NOMO-1 treated with DMSO at 0.1 percent for 48 hours (cell line): ENCODE data around the gene UBE3A.

Experiments used
- DNase-seq: peaks from one replicate; lab custom pipeline; 2025; ENCODE audit not compliant: unreplicated experiment; lab: John Stamatoyannopoulos, UW

The UBE3A gene

DNA sequence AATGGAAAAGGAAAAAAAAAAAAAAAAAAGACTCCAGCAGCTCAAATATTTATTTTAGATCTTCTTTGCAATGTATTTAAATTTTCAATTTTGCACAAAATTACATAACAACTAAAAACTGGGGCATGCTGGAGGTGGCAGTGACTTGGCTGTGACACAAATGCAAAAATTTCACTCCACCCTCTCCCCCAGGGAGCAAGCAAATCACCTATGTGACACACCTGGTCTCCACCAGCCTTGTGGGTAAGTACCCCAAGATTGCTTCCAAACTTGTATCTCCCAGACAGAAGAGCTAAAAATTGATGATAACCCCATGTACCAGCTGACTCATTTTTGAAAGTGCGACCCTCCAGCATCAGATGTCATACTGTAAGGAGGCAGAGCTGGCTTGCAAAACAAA, 32.0 kb downstream of the UBE3A start:
- no peak for DNase-seq

DNA sequence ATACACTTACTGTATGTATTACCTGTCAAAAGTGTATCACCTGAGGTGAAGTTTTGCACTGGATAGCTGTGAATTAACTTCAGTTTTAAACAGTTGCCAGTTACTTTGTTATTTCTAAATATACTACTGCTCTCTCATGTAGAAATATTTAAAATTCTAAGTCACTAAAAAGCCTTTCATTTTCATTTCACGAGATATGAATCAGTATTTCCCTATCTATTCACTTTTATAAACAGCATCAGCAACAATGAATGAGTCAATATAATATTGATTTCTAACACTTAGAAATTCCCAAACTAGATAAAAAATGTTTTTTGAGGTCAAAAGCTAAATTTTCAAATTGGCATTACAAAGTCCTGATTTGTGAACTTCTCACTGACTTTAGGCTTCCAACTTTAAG, 32.6 kb downstream of the UBE3A start:
- DNase-seq: no peak

DNA sequence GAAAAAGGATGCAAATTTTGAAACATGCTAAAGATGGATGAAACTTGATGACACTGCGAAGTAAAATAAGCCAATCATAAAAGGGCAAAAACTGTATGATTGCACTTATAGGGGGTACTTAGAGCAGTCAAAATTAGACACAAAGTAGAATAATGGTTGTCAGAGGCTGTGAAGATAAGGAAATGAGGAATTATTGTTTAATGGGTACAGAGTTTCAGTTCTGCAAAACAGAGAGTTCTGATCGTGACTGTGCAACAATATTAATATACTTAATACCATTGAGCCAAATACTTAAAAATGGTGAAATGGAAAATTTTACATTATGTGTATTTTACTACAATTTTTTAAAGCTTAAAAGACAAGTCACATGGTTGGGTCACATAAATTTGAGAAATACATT, 35.1 kb downstream of the UBE3A start:
- peak; percentile 79 for DNase-seq

DNA sequence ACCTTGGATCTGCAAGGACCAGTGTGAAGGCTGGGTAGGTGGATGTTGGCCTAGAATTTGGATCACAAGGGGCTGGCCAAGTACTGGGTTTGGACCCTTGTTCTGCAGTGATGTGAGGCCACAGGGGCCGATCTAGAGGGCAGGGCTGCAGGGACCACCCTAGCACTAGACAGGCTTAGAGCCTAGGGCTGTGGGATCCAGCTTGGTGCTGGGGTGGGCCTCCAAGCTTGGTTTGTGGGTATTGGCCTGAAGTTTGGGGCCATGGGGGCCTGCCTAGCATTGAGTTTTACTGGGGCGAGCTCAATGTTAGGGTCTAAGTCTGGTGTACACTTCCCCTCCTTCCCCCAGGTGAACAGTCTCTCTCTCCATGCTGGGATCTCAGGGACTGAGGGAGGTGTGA, 36.5 kb downstream of the UBE3A start:
- no peak for DNase-seq

DNA sequence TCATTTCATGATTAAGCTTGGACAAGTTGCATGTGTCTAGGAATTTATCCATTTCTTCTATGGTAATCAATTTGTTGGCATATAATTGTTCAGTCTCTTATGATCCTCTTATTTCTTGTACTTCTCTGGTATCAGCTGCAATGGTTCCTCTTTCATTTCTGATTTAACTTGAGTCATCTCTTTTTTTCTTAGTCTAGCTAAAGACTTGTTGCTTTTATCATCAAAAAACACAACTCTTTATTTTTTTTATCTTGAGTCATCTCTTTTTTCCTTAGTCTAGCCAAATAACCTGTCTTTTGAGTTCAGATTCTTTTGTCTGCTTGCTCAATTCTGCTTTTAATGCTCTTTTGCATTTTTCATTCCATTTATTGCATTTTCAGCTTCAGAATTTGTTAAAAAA, 37.3 kb downstream of the UBE3A start:
- peak; percentile 53 for DNase-seq

DNA sequence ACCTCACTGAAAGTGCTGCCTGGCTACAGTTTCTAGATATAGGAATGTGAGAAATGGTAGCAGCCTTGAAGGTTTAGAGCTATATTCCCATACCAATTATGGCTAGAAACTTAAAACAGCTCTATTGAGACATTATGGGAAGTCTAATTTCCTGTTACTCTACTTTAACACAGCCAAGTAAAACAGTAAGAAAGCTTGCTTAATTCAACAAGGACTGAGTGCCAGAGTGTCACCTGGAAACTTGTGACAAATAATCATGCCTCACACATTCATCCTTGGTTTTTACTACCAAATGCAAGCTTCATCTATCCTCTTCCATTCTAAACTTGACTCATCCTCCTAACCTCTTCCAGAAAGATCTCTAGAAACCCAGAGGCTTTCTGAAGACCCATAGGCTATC, 41.7 kb downstream of the UBE3A start:
- DNase-seq: no peak

DNA sequence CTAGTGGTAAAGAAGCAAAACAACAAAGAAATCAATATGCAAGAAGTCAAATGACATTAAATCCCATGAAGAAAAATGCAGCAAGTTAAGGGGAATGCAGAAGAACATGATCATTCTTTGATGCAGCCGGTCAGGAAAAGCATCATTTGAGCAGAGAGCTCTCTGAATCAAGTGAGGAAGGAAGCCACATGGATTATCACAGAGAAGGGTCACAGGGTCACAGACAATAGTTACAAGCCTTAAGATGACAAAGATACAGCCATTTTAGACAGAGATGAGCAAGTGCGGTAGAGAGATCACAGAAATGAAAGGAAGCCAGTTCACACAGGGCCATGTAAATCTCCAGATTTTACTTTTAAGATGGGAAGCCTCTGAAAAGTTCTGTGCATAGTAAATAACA, 43.9 kb downstream of the UBE3A start:
- DNase-seq: no peak

DNA sequence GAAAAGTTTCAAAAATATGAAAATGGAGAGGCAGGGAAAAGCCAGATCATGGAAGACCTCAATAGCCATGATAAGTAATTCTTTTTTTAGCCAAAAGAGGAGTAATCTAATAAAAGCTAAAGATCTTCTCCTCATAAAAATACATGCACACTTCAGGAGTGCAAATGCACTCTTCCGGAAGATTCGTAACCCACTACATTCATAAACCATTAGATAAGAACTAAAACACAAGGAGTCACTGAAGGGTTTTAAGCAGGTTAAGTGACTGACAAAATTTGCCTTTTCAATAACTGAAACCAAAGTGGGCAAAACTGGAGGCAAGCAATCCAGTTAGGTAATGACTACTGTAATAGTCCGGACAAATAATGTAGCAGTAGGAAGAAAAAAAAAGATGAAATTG, 46.0 kb downstream of the UBE3A start:
- DNase-seq: no peak

DNA sequence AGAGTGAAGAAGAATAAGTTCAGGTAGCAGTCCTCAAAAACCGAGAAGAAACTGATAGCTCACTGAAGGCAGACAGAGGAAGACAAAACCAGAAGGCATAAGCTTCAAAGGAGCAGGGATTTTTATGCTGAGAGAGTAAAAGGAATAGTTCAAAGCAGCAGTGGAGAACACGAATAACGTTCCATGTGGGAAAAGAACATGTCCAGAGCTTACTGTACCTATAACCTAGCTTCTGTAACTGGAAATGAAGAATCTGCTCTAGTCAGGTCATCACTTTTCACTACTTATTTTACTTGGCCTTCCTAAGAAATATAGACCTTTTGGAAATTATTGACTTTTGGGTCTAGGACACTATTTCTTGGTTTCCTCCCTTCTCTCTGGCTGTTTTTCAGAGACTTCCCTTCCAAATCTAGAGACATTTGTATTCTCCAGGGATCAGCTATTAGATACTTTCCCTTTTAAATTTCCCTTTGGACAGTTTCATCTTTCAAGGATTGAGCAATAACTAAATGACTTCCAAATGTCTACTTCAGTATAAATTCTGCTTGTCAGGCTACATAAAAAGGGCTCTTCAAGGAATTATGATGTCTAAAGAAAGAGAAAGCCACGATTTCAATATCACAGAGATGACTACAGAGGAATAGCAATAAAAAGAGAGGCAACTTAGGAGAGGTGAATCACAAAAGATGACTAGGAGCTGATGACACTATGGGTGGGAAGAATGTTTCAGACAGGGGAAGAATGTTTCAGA, 46.7 kb downstream of the UBE3A start:
- DNase-seq: no peak

DNA sequence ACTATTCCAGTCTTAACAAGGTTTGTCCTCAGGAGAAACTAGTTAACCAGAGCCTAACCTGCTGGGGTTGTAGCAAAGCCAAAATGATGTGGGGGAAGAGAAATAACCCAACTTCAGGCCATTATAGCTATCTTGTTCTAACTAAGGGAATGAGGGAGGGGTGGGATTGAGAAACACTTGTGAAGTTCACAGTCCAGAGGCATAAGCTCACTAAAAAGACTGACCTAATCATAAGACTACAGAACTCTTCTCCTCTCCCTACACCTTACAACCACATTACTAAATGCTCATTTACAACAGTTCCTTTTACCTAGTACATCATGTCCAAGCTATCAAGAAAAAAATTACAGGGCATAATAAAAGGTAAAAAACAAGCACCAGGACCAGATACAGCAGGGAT, 52.8 kb downstream of the UBE3A start:
- DNase-seq: no peak

DNA sequence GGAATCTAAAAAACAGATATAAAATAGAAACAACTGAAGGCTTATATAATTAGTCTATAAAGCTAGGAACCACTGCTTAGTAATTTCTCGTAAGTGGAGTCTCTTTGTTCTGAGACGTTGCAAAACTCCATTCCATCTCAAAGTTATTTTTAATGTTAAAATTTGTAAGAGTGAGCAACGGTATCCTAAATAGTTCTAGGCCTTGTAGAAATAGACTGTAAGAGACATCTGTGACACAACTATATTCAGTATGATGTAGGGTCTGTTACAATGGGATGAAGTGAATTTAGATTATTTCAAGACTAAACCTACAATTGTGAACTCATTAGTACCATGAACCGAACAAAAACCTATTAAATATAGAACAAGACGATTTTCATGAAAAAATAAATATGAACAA, 57.2 kb downstream of the UBE3A start:
- DNase-seq: no peak

DNA sequence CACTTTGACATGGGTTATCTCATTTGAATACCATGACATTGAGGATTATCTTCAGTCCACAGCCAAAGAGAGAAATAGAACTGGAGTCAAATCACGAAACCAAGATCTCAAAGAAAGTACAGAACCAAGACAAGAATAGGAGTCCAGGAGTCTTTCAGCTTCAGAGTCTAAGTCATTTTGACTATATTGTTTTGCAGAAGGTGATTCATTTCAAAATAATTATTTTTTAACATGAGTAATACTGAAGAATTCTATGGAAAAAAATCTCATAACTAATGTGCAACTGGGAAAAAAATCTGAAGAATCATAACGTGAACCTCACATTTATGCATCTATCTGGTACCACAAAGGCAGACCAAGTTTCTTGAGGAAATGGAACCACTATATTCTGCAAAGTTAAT, 60.3 kb downstream of the UBE3A start:
- DNase-seq: no peak

DNA sequence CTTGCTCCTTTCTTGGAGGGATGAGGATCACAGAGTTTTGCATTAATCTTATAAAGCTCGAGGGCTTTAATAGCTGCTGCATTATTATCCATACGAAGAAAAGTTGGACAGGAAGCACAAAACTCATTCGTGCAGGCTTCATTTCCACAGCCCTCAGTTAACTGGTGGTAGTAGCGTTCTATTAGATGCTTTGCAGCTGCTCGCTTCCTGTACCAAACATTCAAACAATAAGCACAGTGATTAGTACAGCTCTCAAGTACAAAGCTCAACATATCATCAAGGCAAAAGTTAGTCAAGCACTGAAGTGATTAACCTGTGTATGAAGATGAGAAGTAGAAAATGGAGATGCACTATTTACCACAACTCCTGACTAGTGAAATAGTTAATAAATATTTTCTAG, 63.3 kb downstream of the UBE3A start:
- DNase-seq: no peak

DNA sequence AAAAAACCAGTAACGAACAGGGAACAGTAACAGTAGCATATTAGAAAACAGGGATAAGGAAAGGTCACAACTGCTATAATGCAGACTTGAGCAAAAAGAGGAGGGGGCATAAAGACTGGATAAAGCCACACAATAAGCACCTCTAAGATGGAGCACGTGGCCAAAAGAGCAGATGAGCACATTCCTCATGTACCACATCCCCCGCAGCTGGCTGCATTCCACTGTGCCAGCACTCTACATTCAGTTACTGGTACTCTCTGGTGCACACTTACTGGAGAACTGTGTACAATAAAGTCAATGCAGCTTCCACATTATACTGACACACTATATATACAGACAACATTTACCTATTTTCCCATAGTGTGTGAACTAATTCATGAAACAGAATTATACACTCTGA, 64.7 kb downstream of the UBE3A start:
- no peak for DNase-seq

DNA sequence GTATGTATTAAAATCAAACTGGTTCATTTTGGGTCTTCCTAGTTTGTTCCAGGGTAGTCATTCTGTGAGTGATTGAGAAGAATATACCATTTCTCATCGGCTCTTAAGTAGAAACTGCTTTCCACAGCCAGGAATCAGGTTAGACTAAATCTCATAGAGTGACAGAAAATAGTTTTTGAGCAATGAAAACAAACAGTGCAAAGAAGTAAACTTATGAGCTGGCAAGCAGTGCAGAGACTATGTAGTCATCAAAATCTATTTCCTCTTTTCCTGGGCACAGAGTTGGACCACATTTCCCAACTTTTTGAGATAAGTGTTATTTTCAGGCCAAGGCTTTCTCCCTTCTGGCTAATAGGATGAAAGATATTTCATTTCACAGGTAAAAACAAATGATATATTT, 66.5 kb downstream of the UBE3A start:
- DNase-seq: peak; percentile 1

DNA sequence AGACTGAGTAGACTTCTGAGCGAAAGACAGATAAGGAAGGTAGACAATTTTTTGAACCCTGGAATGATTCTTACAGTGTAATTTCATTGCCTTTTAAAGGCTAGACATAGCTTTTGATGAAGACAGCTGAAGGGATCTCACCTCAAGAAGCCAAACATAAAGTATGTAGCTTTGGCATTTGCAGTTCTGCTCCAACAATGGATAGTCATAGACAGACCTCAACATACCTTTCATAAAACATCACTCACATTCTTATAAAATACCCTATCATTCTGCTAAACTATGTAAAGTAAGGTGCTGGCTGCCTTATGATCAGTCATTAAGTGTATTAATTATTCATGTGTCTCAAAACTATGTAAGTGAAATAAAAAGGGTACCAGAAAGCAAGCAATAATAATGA, 70.0 kb downstream of the UBE3A start:
- DNase-seq: no peak

DNA sequence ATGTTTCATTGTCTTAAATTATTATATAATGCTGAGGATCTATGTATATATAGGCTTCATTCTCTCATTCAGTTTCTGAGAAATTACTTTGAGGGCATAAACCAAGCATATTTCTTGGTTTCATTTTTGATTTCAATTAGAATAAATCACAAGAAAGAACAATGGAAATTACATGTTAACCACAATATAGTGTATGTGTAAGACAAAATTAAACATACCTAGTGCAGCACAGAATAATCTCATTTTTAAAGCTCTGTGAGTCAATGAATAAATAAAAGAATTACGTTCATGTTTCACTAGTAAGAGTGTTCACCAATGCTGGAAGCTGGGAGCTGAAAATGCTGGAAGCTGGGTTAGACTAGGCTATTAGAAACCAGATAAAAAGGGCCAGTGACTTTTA, 72.8 kb downstream of the UBE3A start:
- no peak for DNase-seq

DNA sequence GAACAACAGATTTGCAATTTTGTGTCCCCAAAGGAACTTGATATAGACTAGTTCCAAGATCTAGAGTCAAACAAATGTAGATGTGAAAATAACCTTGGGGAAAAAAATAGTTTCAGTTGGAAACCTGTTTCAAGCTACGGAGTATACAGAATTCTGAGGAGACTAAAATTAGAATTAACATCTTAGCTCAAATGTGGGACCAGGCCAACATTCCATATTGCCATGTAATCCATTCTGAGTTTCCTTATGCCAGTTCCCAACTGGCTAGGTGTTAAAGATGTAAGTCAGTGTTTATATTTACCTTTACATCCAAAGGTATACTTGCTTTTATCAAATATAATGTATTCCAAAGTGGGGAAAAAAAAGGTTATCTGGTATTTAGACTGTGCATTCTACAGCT, 76.3 kb downstream of the UBE3A start:
- no peak for DNase-seq

DNA sequence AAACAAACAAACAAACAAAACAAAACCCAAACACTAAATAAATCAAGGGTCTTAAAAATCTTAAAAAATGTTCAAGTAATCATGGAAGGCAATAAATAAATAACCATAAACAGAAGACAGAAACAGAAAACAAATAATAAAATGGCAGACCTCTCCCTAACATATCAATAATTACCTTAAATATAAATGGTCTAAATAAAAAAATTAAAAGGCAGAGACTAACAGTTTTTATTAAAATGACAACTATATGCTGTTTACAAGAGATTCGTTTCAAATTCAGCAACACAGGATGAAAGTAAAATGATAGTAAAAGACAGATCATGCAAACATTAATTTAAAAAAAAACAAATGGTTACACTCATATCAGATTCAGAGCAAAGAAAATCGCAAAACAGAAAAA, 91.1 kb downstream of the UBE3A start:
- DNase-seq: no peak

DNA sequence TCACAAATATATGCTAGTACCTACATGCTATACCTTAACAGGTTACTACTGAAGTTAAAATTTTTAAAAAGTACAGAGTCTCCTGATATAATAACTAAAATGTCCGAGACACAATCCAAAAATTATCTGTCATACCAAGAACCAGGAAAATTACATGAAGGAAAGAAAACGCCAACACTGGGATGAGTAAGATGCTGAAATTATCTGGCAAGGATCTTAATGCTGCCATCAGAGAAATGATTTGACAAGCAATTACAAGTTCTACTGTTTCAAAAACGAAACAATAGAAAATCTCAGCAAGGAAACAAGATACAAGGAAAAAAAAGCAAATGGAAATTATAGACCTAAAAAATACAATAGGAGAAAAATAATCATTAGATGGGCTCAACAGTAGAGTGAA, 92.5 kb downstream of the UBE3A start:
- DNase-seq: no peak

DNA sequence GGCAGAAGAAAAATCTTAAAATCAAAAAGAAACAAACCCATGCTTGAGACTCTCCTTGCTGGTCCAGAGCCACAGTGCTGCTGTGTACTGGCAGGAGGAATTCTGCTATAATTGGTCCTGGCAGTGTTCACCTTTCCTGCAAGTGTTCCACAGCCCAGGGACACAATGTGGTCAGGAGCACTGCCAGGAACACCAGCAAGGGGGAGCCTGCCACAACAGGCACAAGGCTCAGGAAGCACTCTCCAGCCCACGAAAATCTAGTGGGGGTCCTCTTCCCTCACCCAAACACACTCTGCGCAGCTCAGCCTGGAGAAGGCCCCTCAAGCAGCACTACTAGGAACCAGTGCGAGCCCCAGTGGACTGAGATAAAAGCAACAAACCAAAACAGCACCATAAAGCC, 92.9 kb downstream of the UBE3A start:
- no peak for DNase-seq

DNA sequence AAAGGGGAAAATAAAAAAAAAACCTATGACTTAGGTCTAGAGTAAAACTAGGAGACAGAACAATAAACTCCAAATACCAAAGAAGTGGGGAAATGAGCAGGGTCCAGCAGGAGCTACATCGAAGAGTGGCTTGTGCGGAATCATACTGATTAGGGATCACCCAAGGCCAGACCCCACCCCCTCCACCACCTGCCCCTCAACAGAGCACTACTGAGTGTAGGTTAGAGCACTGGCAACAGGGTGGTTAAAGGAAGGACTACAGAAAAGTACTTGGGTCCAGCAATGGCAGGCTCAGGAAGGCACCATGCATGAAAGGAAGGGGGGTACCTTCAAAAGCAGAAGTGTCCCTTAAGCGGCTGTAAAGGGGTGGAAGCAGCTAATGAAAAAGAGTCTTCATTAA, 96.2 kb downstream of the UBE3A start:
- no peak for DNase-seq

DNA sequence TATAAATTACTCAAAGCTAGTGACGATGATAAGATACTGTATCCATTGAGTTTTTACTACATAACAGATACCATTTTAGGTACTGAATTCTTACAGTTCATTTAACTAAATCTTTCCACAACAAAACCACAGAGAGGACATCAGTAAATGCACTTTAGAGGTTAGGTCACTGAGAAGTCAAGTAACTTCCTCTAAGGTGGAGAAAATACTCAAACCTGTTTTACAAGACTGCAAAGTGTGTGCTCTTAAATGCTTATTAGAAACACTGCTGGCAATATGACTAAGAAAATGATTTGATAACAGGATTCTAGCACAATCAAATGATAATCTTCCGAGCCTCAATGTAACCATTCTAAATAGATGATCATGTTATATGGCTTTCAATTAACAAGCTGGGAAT, 99.4 kb downstream of the UBE3A start:
- DNase-seq: no peak

DNA sequence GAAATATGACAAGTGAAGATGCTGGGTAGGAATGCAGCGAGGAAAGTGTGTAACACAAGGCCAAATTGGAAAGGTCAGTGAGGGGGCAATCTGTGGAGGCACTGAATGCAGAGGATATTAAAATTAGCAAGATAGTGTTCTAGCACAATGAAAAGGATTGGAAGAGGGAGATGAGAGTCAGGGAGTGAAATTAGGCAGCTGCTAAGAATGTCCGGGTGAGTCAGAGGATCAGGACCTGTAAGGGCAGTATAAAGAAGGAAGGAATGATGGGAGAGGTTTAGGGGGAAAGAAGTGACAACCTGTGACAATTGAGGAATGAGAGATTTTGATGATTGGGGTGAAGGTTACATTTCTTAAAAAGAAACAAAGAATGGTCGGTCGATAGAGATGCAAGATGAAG, 103.5 kb downstream of the UBE3A start:
- DNase-seq: no peak
